HepG2 (cell line): ENCODE results near the gene COASY. TPM values are rescaled to one million over a fixed set of nuclear protein-coding genes. Genes with fewer than 3 reads are reported as not detected.

ENCODE experiments used
- ASH2L ChIP-seq: fragments of 300-600, 200-600 bp; sonication (generic); IDR thresholded peaks from 2 replicates; pipeline ENCODE4 v1.7.0; 2017; ENCODE audit warnings: low read depth, mild to moderate bottlenecking, moderate library complexity, mixed read lengths, low read length; ENCODE audit not compliant: insufficient read length
- BCL6 ChIP-seq: IDR thresholded peaks from 2 replicates; pipeline ENCODE4 v1.6.1; 2016; ENCODE audit warnings: missing genetic modification reagents, missing compliant biosample characterization
- CENPBD1 ChIP-seq: sonication (generic); formaldehyde crosslinking; IDR thresholded peaks from 2 replicates; pipeline ENCODE4 v1.8.0; 2022; ENCODE audit warnings: missing genetic modification reagents, low read depth, mild to moderate bottlenecking, borderline replicate concordance
- CHD2 ChIP-seq: IDR thresholded peaks from 2 replicates; pipeline ENCODE4 v1.6.1; 2011; ENCODE audit warnings: low read depth, low read length, improper control_type of control experiment
- EP300 ChIP-seq, 3 experiments: sonication (generic) in 1 of 3; formaldehyde crosslinking in 1 of 3; IDR thresholded peaks; 2 replicates each; pipeline versions ENCODE4 v1.5.1 to v1.6.1; 2011 to 2020; ENCODE audit warnings: low read depth in 2 of 3, low read length in 2 of 3, borderline replicate concordance in 1 of 3, improper control_type of control experiment in 1 of 3, mild to moderate bottlenecking in 1 of 3, missing genetic modification reagents in 1 of 3, moderate library complexity in 1 of 3
- FOXP1 ChIP-seq, 2 experiments: fragments of 450-650 bp in 1 of 2; IDR thresholded peaks; 2 replicates each; pipeline ENCODE4 v1.6.1; 2017 to 2018; ENCODE audit warnings: antibody characterized with exemption in 1 of 2
- HMGA1 ChIP-seq: sonication (generic); formaldehyde crosslinking; conservative IDR thresholded peaks from 2 replicates; pipeline ENCODE4 v1.4.0; 2020; ENCODE audit warnings: missing genetic modification reagents
- HOXA3 ChIP-seq: sonication (generic); formaldehyde crosslinking; IDR thresholded peaks from 2 replicates; pipeline ENCODE4 v1.5.0; 2020; ENCODE audit warnings: missing genetic modification reagents
- HOXA7 ChIP-seq: sonication (generic); formaldehyde crosslinking; IDR thresholded peaks from 2 replicates; pipeline ENCODE4 v1.8.1; 2022; ENCODE audit warnings: mild to moderate bottlenecking, missing genetic modification reagents, moderate library complexity
- KLF9 ChIP-seq: IDR thresholded peaks from 2 replicates; pipeline ENCODE4 v1.6.1; 2016; ENCODE audit warnings: low read depth
- KMT2B ChIP-seq: IDR thresholded peaks from 2 replicates; pipeline ENCODE4 v1.6.1; 2016; ENCODE audit warnings: missing genetic modification reagents, missing compliant biosample characterization
- NCOA5 ChIP-seq: sonication (generic); formaldehyde crosslinking; IDR thresholded peaks from 2 replicates; pipeline ENCODE4 v1.4.0; 2020; ENCODE audit warnings: missing genetic modification reagents
- RBM22 ChIP-seq: fragments of 200-400 bp; formaldehyde crosslinking; optimal IDR thresholded peaks from 2 replicates; pipeline ENCODE3; 2017; ENCODE audit warnings: mild to moderate bottlenecking, low read length, moderate library complexity
- RBM39 ChIP-seq: fragments of 200-400 bp; formaldehyde crosslinking; IDR thresholded peaks from one replicate; pipeline ENCODE4 v1.6.1; 2018; ENCODE audit warnings: antibody characterized with exemption, mild to moderate bottlenecking, low read depth, low read length; ENCODE audit not compliant: poor library complexity, severe bottlenecking
- REST ChIP-seq, 2 experiments: IDR thresholded peaks; 2 replicates each; pipeline ENCODE4 v1.6.1; 2011 to 2012; ENCODE audit warnings: low read length in 2 of 2, borderline replicate concordance in 1 of 2, low read depth in 1 of 2, mild to moderate bottlenecking in 1 of 2, moderate library complexity in 1 of 2
- SRSF9 ChIP-seq: fragments of 200-400 bp; formaldehyde crosslinking; IDR thresholded peaks from 2 replicates; pipeline ENCODE4 v1.6.1; 2018; ENCODE audit warnings: borderline replicate concordance, mild to moderate bottlenecking, low read depth, low read length; ENCODE audit not compliant: insufficient read depth, poor library complexity, severe bottlenecking
- TBX3 ChIP-seq: fragments of 450-650 bp; IDR thresholded peaks from 2 replicates; pipeline ENCODE4 v1.6.1; 2017; ENCODE audit warnings: antibody characterized with exemption, mild to moderate bottlenecking, inconsistent platforms, borderline replicate concordance
- THYN1 ChIP-seq: sonication (generic); formaldehyde crosslinking; IDR thresholded peaks from 2 replicates; pipeline ENCODE4 v1.8.1; 2023; ENCODE audit warnings: low read depth, mild to moderate bottlenecking, moderate library complexity, missing genetic modification reagents, borderline replicate concordance
- ZMYM3 ChIP-seq: sonication (generic); formaldehyde crosslinking; IDR thresholded peaks from 2 replicates; pipeline ENCODE4 v1.5.1; 2020; ENCODE audit warnings: mild to moderate bottlenecking, missing genetic modification reagents
- ZNF101 ChIP-seq: sonication (generic); formaldehyde crosslinking; IDR thresholded peaks from 2 replicates; pipeline ENCODE4 v1.4.0; 2020; ENCODE audit warnings: mild to moderate bottlenecking, low read depth, missing genetic modification reagents, borderline replicate concordance
- ZNF605 ChIP-seq: sonication (generic); formaldehyde crosslinking; IDR thresholded peaks from 2 replicates; pipeline ENCODE4 v1.8.0; 2022; ENCODE audit warnings: mild to moderate bottlenecking, missing genetic modification reagents
- ZNF709 ChIP-seq: sonication (generic); formaldehyde crosslinking; IDR thresholded peaks from 2 replicates; pipeline ENCODE4 v1.5.0; 2020; ENCODE audit warnings: mild to moderate bottlenecking, missing genetic modification reagents
- ZNF724P ChIP-seq: sonication (generic); formaldehyde crosslinking; IDR thresholded peaks from 2 replicates; pipeline ENCODE4 v1.8.0; 2022; ENCODE audit warnings: missing genetic modification reagents, borderline replicate concordance
- ZNF773 ChIP-seq: sonication (generic); formaldehyde crosslinking; IDR thresholded peaks from 2 replicates; pipeline ENCODE4 v1.4.0; 2020; ENCODE audit warnings: missing genetic modification reagents, borderline replicate concordance
- ZNF792 ChIP-seq: IDR thresholded peaks from 2 replicates; pipeline ENCODE4 v1.6.1; 2016
- ZSCAN20 ChIP-seq: sonication (generic); formaldehyde crosslinking; IDR thresholded peaks from 2 replicates; pipeline ENCODE4 v1.4.0; 2020; ENCODE audit warnings: missing genetic modification reagents, mild to moderate bottlenecking, borderline replicate concordance
- polyA plus RNA-seq, 8 experiments: library from polyadenylated mRNA; depleted of rRNA in 3 of 8; stranded (reverse) in 7 of 8; unstranded in 1 of 8; fragments of >200 nt; fragmentation: Illumina TruSeq in 4 of 8; extraction: Trizol in 4 of 8; gene quantifications; 2 replicates each; pipeline versions ENCODE4 v1.2.1 to v1.2.3, GENCODE V29; 2011 to 2016; ENCODE audit warnings: low read depth in 4 of 8, missing spikeins in 1 of 8, mixed read lengths in 1 of 8; ENCODE audit not compliant: insufficient read depth in 1 of 8
- total RNA-seq, 5 experiments: library from RNA; depleted of rRNA; stranded (reverse); fragments of >200 nt; fragmentation: Illumina TruSeq; extraction: Trizol; gene quantifications; 2 replicates each; pipeline ENCODE4 v1.2.3, GENCODE V29; 2016; ENCODE audit warnings: low read depth in 1 of 5
- TF ChIP-seq, protein P1 (sequence below): IDR thresholded peaks from 2 replicates; pipeline ENCODE4 v1.6.1; 2016; ENCODE audit warnings: missing genetic modification reagents, missing compliant biosample characterization

COASY gene
- total and polyA plus RNA-seq, 2 of the 13 experiments (the other 11 are each of a cell fraction or from before 2014, with no cell fraction given) = 90.7 to 125 TPM

- no peak for TF ChIP-seq THYN1 (CRISPR knock-in tag)
- TF ChIP-seq RBM22 = peak; percentile 50
- no peak for TF ChIP-seq HMGA1
- TF ChIP-seq HOXA7 (CRISPR knock-in tag) = no peak
- TF ChIP-seq SRSF9 = no peak
- peak; percentile 83; the same call in 1 of the 2 replicates for TF ChIP-seq CENPBD1
- peak; percentile 75 for TF ChIP-seq ZNF792
- TF ChIP-seq, protein P1, sequence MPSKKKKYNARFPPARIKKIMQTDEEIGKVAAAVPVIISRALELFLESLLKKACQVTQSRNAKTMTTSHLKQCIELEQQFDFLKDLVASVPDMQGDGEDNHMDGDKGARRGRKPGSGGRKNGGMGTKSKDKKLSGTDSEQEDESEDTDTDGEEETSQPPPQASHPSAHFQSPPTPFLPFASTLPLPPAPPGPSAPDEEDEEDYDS = peak; percentile 76
- TF ChIP-seq HOXA3 (CRISPR knock-in tag) = peak; percentile 95
- TF ChIP-seq CHD2 = peak; percentile 99
- TF ChIP-seq ZNF709 (CRISPR knock-in tag) = no peak; the same call in 1 of the 2 replicates
- no peak for TF ChIP-seq TBX3
- no peak for TF ChIP-seq RBM39
- TF ChIP-seq ZMYM3 (CRISPR knock-in tag) = peak; percentile 94; the same call in 1 of the 2 replicates
- TF ChIP-seq REST (IDR thresholded peaks at IDR 0.05; ENCODE audit: borderline replicate concordance in 1 of 2, low read depth in 1 of 2, low read length in 2 of 2) = peak in 1 of 2 experiments; percentile 72; a peak in 2 of 4 replicates
- peak; percentile 97 for TF ChIP-seq ASH2L
- TF ChIP-seq NCOA5 = no peak
- TF ChIP-seq BCL6 (CRISPR knock-in tag) = peak; percentile 62
- peak; percentile 99 for TF ChIP-seq ZNF605 (CRISPR knock-in tag)
- TF ChIP-seq FOXP1 (IDR thresholded peaks at IDR 0.05) = no peak
- TF ChIP-seq FOXP1 (CRISPR knock-in tag; IDR thresholded peaks at IDR 0.05) = peak; percentile 37; the same call in 1 of the 2 replicates
- TF ChIP-seq ZNF724P (CRISPR knock-in tag) = no peak
- no peak for TF ChIP-seq ZNF101 (CRISPR knock-in tag)
- no peak for TF ChIP-seq ZNF773 (CRISPR knock-in tag)
- TF ChIP-seq EP300 (IDR thresholded peaks at IDR 0.05; ENCODE audit: low read depth in 2 of 2, low read length in 2 of 2) = peak in 1 of 2 experiments; percentile 70; a peak in 1 of 4 replicates
- TF ChIP-seq EP300 (CRISPR knock-in tag; IDR thresholded peaks at IDR 0.05; ENCODE audit: borderline replicate concordance) = peak; percentile 37; the same call in 1 of the 2 replicates
- TF ChIP-seq KLF9 = no peak
- TF ChIP-seq KMT2B (CRISPR knock-in tag) = peak; percentile 93
- no peak; the same call in 1 of the 2 replicates for TF ChIP-seq ZSCAN20 (CRISPR knock-in tag)
Observed at GRCh38 chr17:42561897-42562387, at the start of gene COASY (continued).
